Measurements from ENCODE around the gene ZDHHC18. TPM values are rescaled to one million over a fixed set of nuclear protein-coding genes. Genes with fewer than 3 reads are reported as not detected.

ZDHHC18 gene
- total RNA-seq, 1 donor from 2014 or later: 24.2 TPM

DNA sequence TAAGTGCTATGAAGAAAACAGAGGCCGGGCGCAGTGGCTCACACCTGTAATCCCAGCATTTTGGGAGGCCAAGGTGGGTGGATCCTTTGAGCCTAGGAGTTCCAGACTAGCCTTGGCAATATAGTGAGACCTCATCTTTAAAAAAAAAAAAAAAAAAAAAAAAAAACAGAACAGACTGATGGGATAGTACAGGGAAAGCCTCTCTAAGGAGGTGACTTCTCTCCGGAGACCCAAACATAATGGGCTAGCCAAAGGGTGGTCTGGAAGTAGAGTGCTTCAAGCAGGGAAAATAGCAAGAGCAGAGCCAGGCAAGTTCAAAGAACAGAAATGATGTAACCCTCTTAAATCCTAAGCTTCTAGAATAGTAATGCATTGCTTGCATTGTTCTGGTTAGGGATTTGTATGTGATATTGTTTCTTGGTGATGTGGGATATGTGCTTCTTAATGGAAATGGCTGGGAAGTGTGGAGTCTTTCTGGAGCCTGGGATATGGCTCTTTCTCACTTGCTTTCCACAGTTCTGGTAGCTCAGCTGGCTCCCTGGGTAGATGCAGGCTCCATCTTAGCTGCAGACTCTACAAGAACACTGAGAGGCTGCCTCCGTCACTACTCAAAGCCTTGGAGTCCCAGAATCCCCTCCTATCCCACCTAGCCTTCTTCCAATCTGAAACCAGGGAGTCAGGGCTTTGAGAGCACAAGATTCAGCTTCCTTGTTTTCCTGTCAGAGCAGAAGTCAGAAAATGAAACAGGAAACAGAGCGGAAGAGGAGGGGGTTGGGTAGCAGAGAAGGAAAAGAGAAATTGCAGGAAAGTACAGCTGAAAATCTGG, 40.7 kb upstream of the ZDHHC18 start:
- H3K36me3 Mint-ChIP-seq (ENCODE audit: unreplicated experiment): peaks cover 19% of the 10 kb centered on the region
- no peaks in the 10 kb centered on the region for H3K9me3 Mint-ChIP-seq (ENCODE audit: unreplicated experiment)
- H3K4me1 Mint-ChIP-seq (ENCODE audit: unreplicated experiment): peaks cover 82% of the 10 kb centered on the region
- H3K27me3 Mint-ChIP-seq (ENCODE audit: unreplicated experiment): no peaks in the 10 kb centered on the region
- H3K4me3 Mint-ChIP-seq (ENCODE audit: unreplicated experiment): peak overlapping the region; percentile 95
- H3K27ac Mint-ChIP-seq (ENCODE audit: unreplicated experiment): peak overlapping the region; percentile 100
- TF ChIP-seq, protein P1, sequence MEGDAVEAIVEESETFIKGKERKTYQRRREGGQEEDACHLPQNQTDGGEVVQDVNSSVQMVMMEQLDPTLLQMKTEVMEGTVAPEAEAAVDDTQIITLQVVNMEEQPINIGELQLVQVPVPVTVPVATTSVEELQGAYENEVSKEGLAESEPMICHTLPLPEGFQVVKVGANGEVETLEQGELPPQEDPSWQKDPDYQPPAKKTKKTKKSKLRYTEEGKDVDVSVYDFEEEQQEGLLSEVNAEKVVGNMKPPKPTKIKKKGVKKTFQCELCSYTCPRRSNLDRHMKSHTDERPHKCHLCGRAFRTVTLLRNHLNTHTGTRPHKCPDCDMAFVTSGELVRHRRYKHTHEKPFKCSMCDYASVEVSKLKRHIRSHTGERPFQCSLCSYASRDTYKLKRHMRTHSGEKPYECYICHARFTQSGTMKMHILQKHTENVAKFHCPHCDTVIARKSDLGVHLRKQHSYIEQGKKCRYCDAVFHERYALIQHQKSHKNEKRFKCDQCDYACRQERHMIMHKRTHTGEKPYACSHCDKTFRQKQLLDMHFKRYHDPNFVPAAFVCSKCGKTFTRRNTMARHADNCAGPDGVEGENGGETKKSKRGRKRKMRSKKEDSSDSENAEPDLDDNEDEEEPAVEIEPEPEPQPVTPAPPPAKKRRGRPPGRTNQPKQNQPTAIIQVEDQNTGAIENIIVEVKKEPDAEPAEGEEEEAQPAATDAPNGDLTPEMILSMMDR (IDR thresholded peaks at IDR 0.05): no peak
- no peak for DNase-seq (ENCODE audit: extremely low spot score, unreplicated experiment)

DNA sequence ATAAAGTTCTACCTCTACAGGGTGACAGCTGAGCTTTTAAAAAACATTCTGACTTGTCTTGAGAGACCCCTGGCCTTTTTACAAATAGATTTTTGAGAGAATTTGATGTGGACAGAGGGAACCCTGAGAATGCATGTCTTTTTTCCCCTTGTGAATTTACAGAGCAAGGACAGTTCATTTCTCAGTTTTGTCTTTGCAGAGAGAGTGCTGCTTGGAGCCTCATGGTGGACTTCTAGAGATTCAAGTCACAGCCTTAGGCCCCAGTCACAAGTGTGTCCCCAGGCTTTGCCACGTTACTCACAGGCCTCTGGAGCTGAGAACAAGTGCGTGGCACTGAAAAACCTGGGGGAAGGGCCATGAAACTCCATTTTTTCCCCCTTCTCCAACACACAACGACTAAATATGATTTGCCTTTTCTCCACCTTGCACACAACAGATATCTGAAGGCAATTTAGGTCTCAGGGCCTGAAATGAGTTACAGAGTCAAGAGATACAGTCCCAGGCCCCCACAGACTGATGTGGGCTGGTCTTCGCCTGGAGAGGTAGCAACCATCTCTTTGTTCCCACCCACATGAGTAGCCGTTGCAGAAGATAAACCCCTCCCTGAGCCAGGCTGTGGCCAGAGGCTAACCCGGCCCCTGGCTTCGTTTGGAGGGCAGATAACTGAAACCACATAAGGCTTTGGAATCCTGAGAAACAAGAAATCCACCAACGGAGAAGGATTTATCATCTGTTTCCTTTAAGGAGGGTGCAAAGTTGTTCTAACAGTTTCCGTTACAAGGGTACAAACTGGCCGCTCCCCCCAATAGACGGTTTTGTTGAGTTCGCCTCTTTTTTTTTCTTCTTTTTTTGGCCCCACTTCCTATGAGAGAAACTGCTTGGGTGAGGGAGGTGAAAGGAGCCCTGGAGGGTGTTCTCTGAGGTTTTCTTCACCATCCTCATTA, 39.8 kb upstream of the ZDHHC18 start:
- Mint-ChIP-seq H3K9me3 (ENCODE audit: unreplicated experiment) (no peaks in the 10 kb centered on the region), H3K27me3 (ENCODE audit: unreplicated experiment) (no peaks in the 10 kb centered on the region), H3K4me1 (ENCODE audit: unreplicated experiment) (peaks cover 75% of the 10 kb centered on the region), H3K36me3 (ENCODE audit: unreplicated experiment) (peaks cover 17% of the 10 kb centered on the region), H3K27ac (ENCODE audit: unreplicated experiment) (peak overlapping the region; percentile 100), H3K4me3 (ENCODE audit: unreplicated experiment) (peak overlapping the region; percentile 95)
- no peak for DNase-seq (ENCODE audit: extremely low spot score, unreplicated experiment)
- TF ChIP-seq, protein P1 (IDR thresholded peaks at IDR 0.05): no peak

DNA sequence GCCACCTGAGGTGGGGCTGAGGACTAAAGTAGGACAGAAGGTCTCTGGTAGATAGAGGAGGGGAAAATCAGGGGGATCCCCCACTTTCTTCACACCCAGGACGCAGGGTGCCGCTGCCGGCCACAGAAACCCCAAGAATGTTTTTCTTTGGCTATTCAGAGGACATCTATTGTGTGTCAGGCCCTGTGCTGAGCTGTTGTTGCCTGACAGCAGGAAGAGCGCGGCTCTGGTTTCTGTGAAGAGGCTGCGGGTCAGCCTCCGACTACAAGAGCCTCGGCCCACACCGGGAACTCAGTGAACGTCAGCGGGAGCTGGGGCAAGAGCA, 39.1 kb upstream of the ZDHHC18 start:
- Mint-ChIP-seq H3K4me3 (ENCODE audit: unreplicated experiment) (peak overlapping the region; percentile 95), H3K4me1 (ENCODE audit: unreplicated experiment) (peaks cover 72% of the 10 kb centered on the region), H3K9me3 (ENCODE audit: unreplicated experiment) (no peaks in the 10 kb centered on the region)

DNA sequence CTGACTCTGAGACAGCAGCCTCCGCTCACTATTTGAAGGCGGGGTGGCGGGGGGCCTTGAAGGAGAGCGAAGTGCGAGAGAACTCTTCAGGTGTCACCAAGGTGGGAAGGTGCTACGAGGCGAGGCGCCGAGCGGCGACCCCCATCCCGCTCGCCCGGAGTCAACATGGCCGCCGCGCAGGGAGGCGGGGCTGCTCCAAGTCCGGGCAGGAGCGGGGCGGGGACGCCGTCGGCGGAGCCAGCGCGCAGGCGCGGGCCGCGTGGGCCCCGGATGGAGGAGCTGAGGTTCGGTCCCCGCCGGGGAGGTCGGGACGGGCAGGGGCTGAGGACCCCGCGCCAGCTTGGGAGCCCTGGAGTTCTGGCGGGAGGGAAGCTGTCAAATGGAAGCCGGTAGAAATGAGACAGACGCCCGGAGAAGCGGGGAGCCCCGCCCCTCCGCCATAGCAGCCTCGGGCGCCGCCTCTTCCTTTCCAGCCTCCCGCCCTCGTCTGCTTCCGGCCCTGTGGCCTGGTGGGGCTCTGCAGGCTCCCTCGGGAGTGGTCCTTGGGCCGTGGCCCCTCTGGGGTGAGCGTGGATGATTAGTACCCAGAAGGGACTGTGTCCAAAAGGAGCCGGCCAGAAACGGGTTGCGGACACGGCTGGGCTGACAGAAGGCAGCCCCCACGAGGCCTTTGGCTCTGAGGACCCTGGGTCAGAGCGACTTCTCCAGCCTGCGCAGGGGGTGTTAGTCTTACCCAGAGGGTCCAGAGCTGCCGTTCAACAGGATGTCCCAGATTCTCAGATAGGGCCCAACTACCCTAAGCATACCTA, 38.6 kb upstream of the ZDHHC18 start, which contains the start of gene PIGV:
PIGV (plus strand) TSS at position 245 of the 809 bp plus-strand sequence. CDS start 2,866 bp downstream, outside the sequence.
- H3K4me1 Mint-ChIP-seq (ENCODE audit: unreplicated experiment): peaks cover 67% of the 10 kb centered on the region
- peak within 1 kb of the TSS; percentile 100 for H3K27ac Mint-ChIP-seq (ENCODE audit: unreplicated experiment)
- H3K36me3 Mint-ChIP-seq (ENCODE audit: unreplicated experiment): peaks cover 7% of the 10 kb centered on the region
- H3K9me3 Mint-ChIP-seq (ENCODE audit: unreplicated experiment): no peaks in the 10 kb centered on the region
- peak within 1 kb of the TSS; percentile 95 for H3K4me3 Mint-ChIP-seq (ENCODE audit: unreplicated experiment)
- peak; percentile 98 for DNase-seq (ENCODE audit: extremely low spot score, unreplicated experiment)
- H3K27me3 Mint-ChIP-seq (ENCODE audit: unreplicated experiment): no peaks in the 10 kb centered on the region
- TF ChIP-seq, protein P1 (IDR thresholded peaks at IDR 0.05): no peak

More for the DNA sequence above, 39.1 kb upstream of the ZDHHC18 start:
- Mint-ChIP-seq H3K27ac (ENCODE audit: unreplicated experiment) (peak overlapping the region; percentile 100), H3K36me3 (ENCODE audit: unreplicated experiment) (peaks cover 13% of the 10 kb centered on the region), H3K27me3 (ENCODE audit: unreplicated experiment) (no peaks in the 10 kb centered on the region)
- TF ChIP-seq, protein P1 (IDR thresholded peaks at IDR 0.05): no peak
- no peak for DNase-seq (ENCODE audit: extremely low spot score, unreplicated experiment)
